HEK293 (cell line): ENCODE data around the gene LXN.

Experiments
- CTCF ChIA-PET: fragments of 350-600 bp; formaldehyde crosslinking; extraction: SDS; loops from one replicate; lab custom pipeline; 2021; ENCODE audit warnings: antibody characterized with exemption; lab: Yijun Ruan, JAX
- POLR2A ChIA-PET: fragments of 300-600 bp; formaldehyde crosslinking; extraction: SDS; loops from one replicate; lab custom pipeline; 2020; ENCODE audit warnings: antibody characterized with exemption, inconsistent platforms; lab: Yijun Ruan, JAX
- H3K27ac ChIP-seq: fragments of 200-500 bp; sonication (Bioruptor generic); 2 replicates; pipeline ENCODE4 v1.5.1; 2014; ENCODE audit warnings: low read depth, low read length, control low read depth, inconsistent platforms; ENCODE audit errors: extremely low read depth
- H3K36me3 ChIP-seq, 2 experiments: fragments of 200-500 bp in 1 of 2; sonication (Bioruptor generic) in 1 of 2; 1 replicate in 1 of 2; 2 replicates in 1 of 2; pipeline ENCODE4 v1.5.1; 2014 to 2017; ENCODE audit warnings: inconsistent platforms in 2 of 2, low read length in 2 of 2; ENCODE audit not compliant: control insufficient read depth in 2 of 2, insufficient read depth in 1 of 2
- H3K4me1 ChIP-seq: fragments of 200-500 bp; sonication (Bioruptor generic); 2 replicates; pipeline ENCODE4 v1.5.1; 2014; ENCODE audit warnings: mild to moderate bottlenecking, low read length, inconsistent platforms; ENCODE audit not compliant: control insufficient read depth, insufficient read depth
- H3K4me3 ChIP-seq: 2 replicates; pipeline ENCODE4 v1.5.1; 2011; ENCODE audit warnings: low read depth, mild to moderate bottlenecking, control low read depth, low read length, moderate library complexity
- H3K9me3 ChIP-seq: fragments of 200-500 bp; sonication (Bioruptor generic); 2 replicates; pipeline ENCODE4 v1.5.1; 2014; ENCODE audit warnings: low read depth, low read length, inconsistent platforms; ENCODE audit not compliant: control insufficient read depth, insufficient read depth
- GLI4 ChIP-seq: fragments of 450-650 bp; formaldehyde crosslinking; IDR thresholded peaks from 2 replicates; pipeline ENCODE4 v1.5.1; 2016; ENCODE audit warnings: missing biosample characterization, missing genetic modification characterization
- GLIS2 ChIP-seq: fragments of 450-650 bp; formaldehyde crosslinking; IDR thresholded peaks from 2 replicates; pipeline ENCODE4 v1.5.1; 2016; ENCODE audit warnings: missing biosample characterization, missing genetic modification characterization
- HOXD13 ChIP-seq: sonication (generic); formaldehyde crosslinking; IDR thresholded peaks from 2 replicates; pipeline ENCODE4 v1.8.0; 2022; ENCODE audit warnings: missing genetic modification reagents, borderline replicate concordance
- KLF10 ChIP-seq: fragments of 450-650 bp; IDR thresholded peaks from 2 replicates; pipeline ENCODE4 v1.5.1; 2018; ENCODE audit warnings: missing biosample characterization, mild to moderate bottlenecking, missing genetic modification characterization
- SCRT2 ChIP-seq: fragments of 450-650 bp; formaldehyde crosslinking; IDR thresholded peaks from 2 replicates; pipeline ENCODE4 v1.5.1; 2016; ENCODE audit warnings: missing biosample characterization, missing genetic modification characterization
- SP2 ChIP-seq: fragments of 450-650 bp; formaldehyde crosslinking; IDR thresholded peaks from 2 replicates; pipeline ENCODE4 v1.5.1; 2016; ENCODE audit warnings: missing biosample characterization, missing genetic modification characterization
- SP7 ChIP-seq: fragments of 450-650 bp; formaldehyde crosslinking; IDR thresholded peaks from 2 replicates; pipeline ENCODE4 v1.5.1; 2016; ENCODE audit warnings: missing biosample characterization, missing genetic modification characterization
- YY1 ChIP-seq: fragments of 450-650 bp; formaldehyde crosslinking; IDR thresholded peaks from 2 replicates; pipeline ENCODE4 v1.5.1; 2018; ENCODE audit warnings: missing biosample characterization, missing genetic modification characterization
- ZBTB21 ChIP-seq: fragments of 450-650 bp; formaldehyde crosslinking; IDR thresholded peaks from 2 replicates; pipeline ENCODE4 v1.5.1; 2017; ENCODE audit warnings: missing biosample characterization, missing genetic modification characterization
- ZNF10 ChIP-seq: fragments of 450-650 bp; formaldehyde crosslinking; IDR thresholded peaks from 2 replicates; pipeline ENCODE4 v1.5.1; 2017; ENCODE audit warnings: missing biosample characterization, missing genetic modification characterization
- ZNF121 ChIP-seq: fragments of 450-650 bp; formaldehyde crosslinking; IDR thresholded peaks from 2 replicates; pipeline ENCODE4 v1.5.1; 2016; ENCODE audit warnings: missing biosample characterization, missing genetic modification characterization
- ZNF175 ChIP-seq: fragments of 450-650 bp; formaldehyde crosslinking; IDR thresholded peaks from 2 replicates; pipeline ENCODE4 v1.5.1; 2016; ENCODE audit warnings: missing biosample characterization, missing genetic modification characterization
- ZNF521 ChIP-seq: fragments of 450-650 bp; formaldehyde crosslinking; IDR thresholded peaks from 2 replicates; pipeline ENCODE4 v1.5.1; 2017; ENCODE audit warnings: missing biosample characterization, mild to moderate bottlenecking, missing genetic modification characterization
- ZNF585B ChIP-seq: fragments of 450-650 bp; formaldehyde crosslinking; IDR thresholded peaks from 2 replicates; pipeline ENCODE4 v1.5.1; 2016; ENCODE audit warnings: missing biosample characterization, missing genetic modification characterization
- ZNF664 ChIP-seq: fragments of 450-650 bp; formaldehyde crosslinking; IDR thresholded peaks from 2 replicates; pipeline ENCODE4 v1.5.1; 2016; ENCODE audit warnings: missing biosample characterization, missing genetic modification characterization
- ZNF670 ChIP-seq: fragments of 450-650 bp; formaldehyde crosslinking; IDR thresholded peaks from 2 replicates; pipeline ENCODE4 v1.5.1; 2016; ENCODE audit warnings: missing biosample characterization, missing genetic modification characterization, low read depth
- ZNF768 ChIP-seq: fragments of 450-650 bp; formaldehyde crosslinking; IDR thresholded peaks from 2 replicates; pipeline ENCODE4 v1.5.1; 2018; ENCODE audit warnings: missing biosample characterization, mild to moderate bottlenecking, missing genetic modification characterization
- ZNF777 ChIP-seq: fragments of 450-650 bp; formaldehyde crosslinking; IDR thresholded peaks from 2 replicates; pipeline ENCODE4 v1.5.1; 2017; ENCODE audit warnings: missing biosample characterization, missing genetic modification characterization, borderline replicate concordance
- ZNF792 ChIP-seq: fragments of 450-650 bp; formaldehyde crosslinking; IDR thresholded peaks from 2 replicates; pipeline ENCODE4 v1.5.1; 2016; ENCODE audit warnings: missing biosample characterization, missing genetic modification characterization
- ZXDB ChIP-seq: fragments of 450-650 bp; formaldehyde crosslinking; IDR thresholded peaks from 2 replicates; pipeline ENCODE4 v1.5.1; 2016; ENCODE audit warnings: missing biosample characterization, missing genetic modification characterization
- TF ChIP-seq, protein P1 (sequence below): fragments of 450-650 bp; formaldehyde crosslinking; IDR thresholded peaks from 2 replicates; pipeline ENCODE4 v1.5.1; 2016; ENCODE audit warnings: missing biosample characterization, missing genetic modification characterization
- TF ChIP-seq, protein P2 (sequence below): fragments of 450-650 bp; formaldehyde crosslinking; IDR thresholded peaks from 2 replicates; pipeline ENCODE4 v1.5.1; 2017; ENCODE audit warnings: missing biosample characterization, missing genetic modification characterization
- TF ChIP-seq, protein P3 (sequence below): fragments of 450-650 bp; formaldehyde crosslinking; IDR thresholded peaks from 2 replicates; pipeline ENCODE4 v1.5.1; 2017; ENCODE audit warnings: missing biosample characterization, missing genetic modification characterization
- TF ChIP-seq, protein P4 (sequence below): fragments of 450-650 bp; formaldehyde crosslinking; IDR thresholded peaks from 2 replicates; pipeline ENCODE4 v1.5.1; 2017; ENCODE audit warnings: missing biosample characterization, missing genetic modification characterization
- TF ChIP-seq, protein P5 (sequence below): fragments of 450-650 bp; formaldehyde crosslinking; IDR thresholded peaks from 2 replicates; pipeline ENCODE4 v1.5.1; 2016; ENCODE audit warnings: missing biosample characterization, missing genetic modification characterization

The LXN gene

DNA sequence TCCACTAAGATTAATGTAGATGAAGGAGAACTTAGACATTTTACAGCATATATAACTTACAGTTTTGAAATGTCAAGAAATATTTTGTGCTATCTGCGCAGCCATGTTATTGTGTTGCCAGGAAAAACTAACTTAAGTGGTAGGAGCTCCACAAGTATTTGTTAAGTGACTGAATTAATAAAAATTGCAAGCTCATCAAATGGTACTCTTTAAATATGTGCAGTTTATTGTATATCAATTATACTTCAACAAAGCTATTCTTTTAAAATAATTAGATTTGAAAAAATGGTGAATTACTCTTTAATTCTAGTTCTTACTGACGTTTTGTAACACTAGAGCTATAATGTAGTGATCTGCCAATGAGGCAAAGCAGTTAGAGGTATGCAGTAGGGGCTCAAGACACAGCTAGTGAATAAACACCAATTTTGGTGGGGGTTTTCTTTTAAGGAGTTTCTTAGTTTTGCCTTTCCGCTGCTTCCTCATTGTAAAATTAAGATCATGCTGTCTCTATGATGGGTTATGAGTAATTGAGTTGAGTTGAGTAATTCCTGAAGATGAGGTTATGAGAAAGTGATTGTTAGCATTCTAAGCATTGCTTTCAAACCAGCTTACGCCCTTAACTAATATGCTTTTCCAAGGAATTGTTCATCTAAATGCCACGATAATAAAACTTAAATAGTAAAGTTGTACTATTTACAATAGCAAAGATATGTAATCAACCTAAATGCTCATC lies 10.9 kb upstream of the LXN start:
- CTCF ChIA-PET, result interaction anchor here (0.7 kb wide), 1 partner anchor 72 kb away, joined by 4 read pairs; no protein-coding TSS in a partner anchor
- no peak overlapping the region for H3K4me3 ChIP-seq
- H3K4me1 ChIP-seq, result no peaks in the 10 kb centered on the region
- H3K36me3 ChIP-seq, result peaks cover 0 to 11% of the 10 kb centered on the region in 2 experiments; a peak in 1 of 3 replicates
- no peak overlapping the region for H3K27ac ChIP-seq
- POLR2A ChIA-PET, result no interaction called here
- no peaks in the 10 kb centered on the region for H3K9me3 ChIP-seq
- TF ChIP-seq ZNF768 (no peak), ZNF175 (tag by site-specific recombination) (no peak), YY1 (no peak), ZNF521 (tag by site-specific recombination) (no peak), ZNF777 (tag by site-specific recombination) (no peak), ZXDB (tag by site-specific recombination) (no peak), ZNF670 (tag by site-specific recombination) (no peak), GLI4 (tag by site-specific recombination) (no peak), SCRT2 (tag by site-specific recombination) (no peak), ZNF121 (tag by site-specific recombination) (no peak), ZNF585B (tag by site-specific recombination) (no peak), ZNF10 (no peak), GLIS2 (tag by site-specific recombination) (no peak), SP2 (tag by site-specific recombination) (no peak), KLF10 (no peak)
- TF ChIP-seq, protein P1, sequence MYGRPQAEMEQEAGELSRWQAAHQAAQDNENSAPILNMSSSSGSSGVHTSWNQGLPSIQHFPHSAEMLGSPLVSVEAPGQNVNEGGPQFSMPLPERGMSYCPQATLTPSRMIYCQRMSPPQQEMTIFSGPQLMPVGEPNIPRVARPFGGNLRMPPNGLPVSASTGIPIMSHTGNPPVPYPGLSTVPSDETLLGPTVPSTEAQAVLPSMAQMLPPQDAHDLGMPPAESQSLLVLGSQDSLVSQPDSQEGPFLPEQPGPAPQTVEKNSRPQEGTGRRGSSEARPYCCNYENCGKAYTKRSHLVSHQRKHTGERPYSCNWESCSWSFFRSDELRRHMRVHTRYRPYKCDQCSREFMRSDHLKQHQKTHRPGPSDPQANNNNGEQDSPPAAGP (tag by site-specific recombination), result no peak
- TF ChIP-seq, protein P2, sequence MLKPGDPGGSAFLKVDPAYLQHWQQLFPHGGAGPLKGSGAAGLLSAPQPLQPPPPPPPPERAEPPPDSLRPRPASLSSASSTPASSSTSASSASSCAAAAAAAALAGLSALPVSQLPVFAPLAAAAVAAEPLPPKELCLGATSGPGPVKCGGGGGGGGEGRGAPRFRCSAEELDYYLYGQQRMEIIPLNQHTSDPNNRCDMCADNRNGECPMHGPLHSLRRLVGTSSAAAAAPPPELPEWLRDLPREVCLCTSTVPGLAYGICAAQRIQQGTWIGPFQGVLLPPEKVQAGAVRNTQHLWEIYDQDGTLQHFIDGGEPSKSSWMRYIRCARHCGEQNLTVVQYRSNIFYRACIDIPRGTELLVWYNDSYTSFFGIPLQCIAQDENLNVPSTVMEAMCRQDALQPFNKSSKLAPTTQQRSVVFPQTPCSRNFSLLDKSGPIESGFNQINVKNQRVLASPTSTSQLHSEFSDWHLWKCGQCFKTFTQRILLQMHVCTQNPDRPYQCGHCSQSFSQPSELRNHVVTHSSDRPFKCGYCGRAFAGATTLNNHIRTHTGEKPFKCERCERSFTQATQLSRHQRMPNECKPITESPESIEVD, result no peak
- TF ChIP-seq, protein P3, sequence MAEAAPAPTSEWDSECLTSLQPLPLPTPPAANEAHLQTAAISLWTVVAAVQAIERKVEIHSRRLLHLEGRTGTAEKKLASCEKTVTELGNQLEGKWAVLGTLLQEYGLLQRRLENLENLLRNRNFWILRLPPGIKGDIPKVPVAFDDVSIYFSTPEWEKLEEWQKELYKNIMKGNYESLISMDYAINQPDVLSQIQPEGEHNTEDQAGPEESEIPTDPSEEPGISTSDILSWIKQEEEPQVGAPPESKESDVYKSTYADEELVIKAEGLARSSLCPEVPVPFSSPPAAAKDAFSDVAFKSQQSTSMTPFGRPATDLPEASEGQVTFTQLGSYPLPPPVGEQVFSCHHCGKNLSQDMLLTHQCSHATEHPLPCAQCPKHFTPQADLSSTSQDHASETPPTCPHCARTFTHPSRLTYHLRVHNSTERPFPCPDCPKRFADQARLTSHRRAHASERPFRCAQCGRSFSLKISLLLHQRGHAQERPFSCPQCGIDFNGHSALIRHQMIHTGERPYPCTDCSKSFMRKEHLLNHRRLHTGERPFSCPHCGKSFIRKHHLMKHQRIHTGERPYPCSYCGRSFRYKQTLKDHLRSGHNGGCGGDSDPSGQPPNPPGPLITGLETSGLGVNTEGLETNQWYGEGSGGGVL (tag by site-specific recombination), result no peak

DNA sequence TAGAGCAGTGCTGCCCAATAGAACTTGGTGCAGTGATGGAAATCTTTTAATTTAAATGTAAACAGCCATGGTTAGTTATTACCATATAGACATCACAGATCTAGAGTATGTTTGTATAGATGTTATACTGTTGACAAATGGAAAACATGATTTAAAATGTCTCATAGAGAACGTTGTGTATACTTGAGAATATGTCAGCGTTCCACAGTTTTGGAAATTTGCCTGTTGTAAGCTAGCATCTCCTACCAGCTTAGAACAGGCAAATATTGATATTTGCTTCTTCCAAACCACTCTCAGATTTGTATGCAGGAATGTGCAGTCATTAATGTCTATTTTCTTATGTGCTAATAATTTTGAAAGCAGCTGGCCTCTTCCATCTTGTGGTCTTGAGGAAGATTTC lies 8.4 kb upstream of the LXN start:
- H3K4me1 ChIP-seq, result no peaks in the 10 kb centered on the region
- no peak overlapping the region for H3K27ac ChIP-seq
- POLR2A ChIA-PET, result no interaction called here
- CTCF ChIA-PET, result no interaction called here
- peaks cover 0 to 13% of the 10 kb centered on the region in 2 experiments; a peak in 1 of 3 replicates for H3K36me3 ChIP-seq
- TF ChIP-seq ZNF664 (tag by site-specific recombination) (no peak), ZBTB21 (no peak), SP7 (no peak), HOXD13 (CRISPR knock-in tag) (no peak), ZNF792 (tag by site-specific recombination) (no peak)
- TF ChIP-seq, protein P4, sequence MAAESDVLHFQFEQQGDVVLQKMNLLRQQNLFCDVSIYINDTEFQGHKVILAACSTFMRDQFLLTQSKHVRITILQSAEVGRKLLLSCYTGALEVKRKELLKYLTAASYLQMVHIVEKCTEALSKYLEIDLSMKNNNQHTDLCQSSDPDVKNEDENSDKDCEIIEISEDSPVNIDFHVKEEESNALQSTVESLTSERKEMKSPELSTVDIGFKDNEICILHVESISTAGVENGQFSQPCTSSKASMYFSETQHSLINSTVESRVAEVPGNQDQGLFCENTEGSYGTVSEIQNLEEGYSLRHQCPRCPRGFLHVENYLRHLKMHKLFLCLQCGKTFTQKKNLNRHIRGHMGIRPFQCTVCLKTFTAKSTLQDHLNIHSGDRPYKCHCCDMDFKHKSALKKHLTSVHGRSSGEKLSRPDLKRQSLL (tag by site-specific recombination), result no peak
- TF ChIP-seq, protein P5, sequence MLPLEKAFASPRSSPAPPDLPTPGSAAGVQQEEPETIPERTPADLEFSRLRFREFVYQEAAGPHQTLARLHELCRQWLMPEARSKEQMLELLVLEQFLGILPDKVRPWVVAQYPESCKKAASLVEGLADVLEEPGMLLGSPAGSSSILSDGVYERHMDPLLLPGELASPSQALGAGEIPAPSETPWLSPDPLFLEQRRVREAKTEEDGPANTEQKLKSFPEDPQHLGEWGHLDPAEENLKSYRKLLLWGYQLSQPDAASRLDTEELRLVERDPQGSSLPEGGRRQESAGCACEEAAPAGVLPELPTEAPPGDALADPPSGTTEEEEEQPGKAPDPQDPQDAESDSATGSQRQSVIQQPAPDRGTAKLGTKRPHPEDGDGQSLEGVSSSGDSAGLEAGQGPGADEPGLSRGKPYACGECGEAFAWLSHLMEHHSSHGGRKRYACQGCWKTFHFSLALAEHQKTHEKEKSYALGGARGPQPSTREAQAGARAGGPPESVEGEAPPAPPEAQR (tag by site-specific recombination), result no peak
- no peaks in the 10 kb centered on the region for H3K9me3 ChIP-seq
- H3K4me3 ChIP-seq, result no peak overlapping the region
